GM12801 (cell line): ENCODE measurements around the gene ZBTB16.

Source experiments
- CTCF ChIP-seq: IDR thresholded peaks from one replicate; pipeline ENCODE4 v1.5.1; 2011; ENCODE audit warnings: control low read depth; ENCODE audit not compliant: insufficient read length; ENCODE audit errors: extremely low read depth

ZBTB16 gene

DNA sequence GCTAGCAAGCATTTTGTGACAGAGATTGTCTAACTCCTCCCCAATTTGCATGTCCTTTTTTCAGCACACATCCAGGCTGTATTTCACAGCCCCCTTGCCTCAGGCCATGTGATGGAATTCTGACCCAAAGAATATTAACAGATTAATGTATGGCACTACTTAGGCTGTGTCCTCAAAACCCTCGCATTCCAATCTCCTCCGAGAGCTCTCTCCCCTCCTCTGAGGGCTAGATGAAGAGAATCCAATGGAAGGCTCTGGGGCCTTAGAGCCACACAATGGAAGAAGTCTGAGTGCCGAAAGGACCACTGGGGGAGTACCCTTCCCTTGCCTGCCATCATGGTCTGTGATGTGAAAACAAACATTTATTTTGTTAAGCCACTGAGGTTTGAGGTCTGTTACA lies 223.0 kb downstream of the ZBTB16 start:
- no peak for TF ChIP-seq CTCF

DNA sequence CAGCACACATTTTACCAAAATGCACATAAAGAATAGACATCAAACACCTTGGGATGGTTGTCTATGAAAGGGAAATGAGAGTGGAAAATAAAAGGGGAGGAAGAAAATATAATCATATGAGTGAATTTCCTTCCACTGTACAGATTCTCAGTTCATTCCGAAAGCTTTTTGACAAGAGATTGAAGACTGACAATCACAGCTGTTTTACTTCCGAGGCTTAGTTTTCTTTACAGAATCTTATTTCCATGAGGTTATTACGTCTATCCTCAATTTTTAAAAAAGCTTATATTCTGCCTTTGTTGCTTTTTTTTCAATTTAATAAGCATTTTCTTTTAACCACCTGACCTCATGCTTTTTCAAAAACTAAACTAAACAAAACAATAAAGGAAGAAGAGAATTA lies 223.9 kb downstream of the ZBTB16 start:
- TF ChIP-seq CTCF = no peak

DNA sequence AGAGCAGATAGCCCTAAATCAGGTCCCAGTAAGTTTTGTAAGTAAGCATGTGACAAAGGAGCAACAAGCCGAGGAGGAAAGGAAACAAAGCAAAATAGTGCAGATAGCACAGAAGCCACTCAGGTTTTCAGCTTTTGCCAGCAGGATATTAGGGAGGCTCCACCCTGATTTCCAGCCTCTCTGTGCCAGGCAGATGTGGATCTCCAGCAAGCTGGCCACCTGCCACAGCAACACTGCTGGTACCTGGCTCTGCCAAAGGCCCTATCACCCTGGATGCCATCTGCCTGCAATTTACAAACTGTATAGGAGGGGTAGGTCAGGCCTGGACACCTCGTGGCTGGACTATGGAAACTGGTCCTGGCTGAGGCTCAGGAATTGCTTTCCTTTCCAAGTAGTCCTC lies 224.5 kb downstream of the ZBTB16 start:
- TF ChIP-seq CTCF = no peak

- no peak for TF ChIP-seq CTCF
Observed at GRCh38 chr11:114284914-114285313, 225.4 kb downstream of the ZBTB16 start.

DNA sequence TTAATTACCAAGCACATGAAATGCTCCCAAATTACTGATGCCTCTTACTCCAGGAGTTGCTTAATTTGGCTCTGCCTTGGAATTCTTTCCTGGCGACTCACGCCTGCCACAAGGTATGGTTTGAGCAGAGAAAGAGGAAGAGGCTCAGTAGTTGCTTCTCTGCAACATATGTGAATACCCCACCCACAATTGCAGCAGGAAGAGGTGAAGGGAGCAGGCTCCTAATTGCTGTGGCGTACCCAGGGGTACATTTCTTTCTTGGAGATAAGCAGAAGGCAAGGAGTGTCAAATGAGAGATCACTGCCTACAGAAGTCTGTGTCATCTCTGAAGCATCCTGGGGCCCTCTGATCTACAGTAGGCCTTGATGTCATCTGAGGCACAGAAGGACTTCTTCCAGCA lies 226.1 kb downstream of the ZBTB16 start:
- TF ChIP-seq CTCF = no peak

DNA sequence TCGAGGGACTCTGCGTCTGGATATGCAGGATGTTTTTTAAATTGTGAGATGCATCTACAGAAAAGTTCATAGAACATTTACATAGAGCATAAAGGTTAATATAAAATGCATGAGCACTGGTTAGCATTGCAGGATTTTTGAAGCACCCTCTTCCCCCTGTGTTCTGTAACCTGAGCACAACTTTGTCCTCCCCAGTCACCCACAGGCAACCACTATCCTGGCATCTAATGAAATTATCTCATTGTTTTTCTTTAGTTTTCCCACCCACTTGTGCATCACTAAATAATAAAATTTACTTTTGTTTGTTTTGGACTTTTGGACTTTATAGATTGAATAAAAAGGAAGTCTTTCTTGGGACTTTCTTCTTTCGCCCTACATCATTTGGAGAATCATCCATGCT lies 226.7 kb downstream of the ZBTB16 start:
- TF ChIP-seq CTCF = no peak

GRCh38 chr11:114287154-114287553 lies 227.6 kb downstream of the ZBTB16 start:
- TF ChIP-seq CTCF = no peak

- no peak for TF ChIP-seq CTCF
Observed at GRCh38 chr11:114288136-114288535, 228.6 kb downstream of the ZBTB16 start.
